HUES6 (cell line): ENCODE results near the gene PLCH2.

ENCODE experiments used
- H3K27ac ChIP-seq: 2 replicates; pipeline ENCODE4 v1.7.0; 2013; ENCODE audit warnings: low read depth, mild to moderate bottlenecking, low read length, inconsistent platforms
- H3K27me3 ChIP-seq: 2 replicates; pipeline ENCODE4 v1.6.1; 2013; ENCODE audit warnings: low read length; ENCODE audit not compliant: control insufficient read depth, insufficient read depth
- H3K36me3 ChIP-seq: 2 replicates; pipeline ENCODE4 v1.6.1; 2013; ENCODE audit warnings: low read length; ENCODE audit not compliant: control insufficient read depth, insufficient read depth
- H3K4me1 ChIP-seq: 2 replicates; pipeline ENCODE4 v1.6.1; 2013; ENCODE audit warnings: low read length; ENCODE audit not compliant: control insufficient read depth, insufficient read depth
- H3K4me3 ChIP-seq: 2 replicates; pipeline ENCODE4 v1.5.1; 2013; ENCODE audit warnings: low read depth, low read length
- H3K9ac ChIP-seq: one replicate; pipeline ENCODE4 v1.6.1; 2013; ENCODE audit warnings: mild to moderate bottlenecking, low read length
- H3K9me3 ChIP-seq: 2 replicates; pipeline ENCODE4 v1.6.1; 2013; ENCODE audit warnings: low read depth, low read length; ENCODE audit not compliant: control insufficient read depth, insufficient read depth

Gene PLCH2

GRCh38 chr1:2498648-2499047, 22.6 kb downstream of the PLCH2 start:
- no peak overlapping the region for H3K27ac ChIP-seq
- H3K36me3 ChIP-seq, result no peaks in the 10 kb centered on the region
- H3K9me3 ChIP-seq, result no peaks in the 10 kb centered on the region
- H3K4me3 ChIP-seq, result no peak overlapping the region
- peaks cover 4% of the 10 kb centered on the region; the same call in 1 of the 2 replicates for H3K27me3 ChIP-seq
- H3K9ac ChIP-seq, result no peak overlapping the region
- H3K4me1 ChIP-seq, result no peaks in the 10 kb centered on the region

DNA sequence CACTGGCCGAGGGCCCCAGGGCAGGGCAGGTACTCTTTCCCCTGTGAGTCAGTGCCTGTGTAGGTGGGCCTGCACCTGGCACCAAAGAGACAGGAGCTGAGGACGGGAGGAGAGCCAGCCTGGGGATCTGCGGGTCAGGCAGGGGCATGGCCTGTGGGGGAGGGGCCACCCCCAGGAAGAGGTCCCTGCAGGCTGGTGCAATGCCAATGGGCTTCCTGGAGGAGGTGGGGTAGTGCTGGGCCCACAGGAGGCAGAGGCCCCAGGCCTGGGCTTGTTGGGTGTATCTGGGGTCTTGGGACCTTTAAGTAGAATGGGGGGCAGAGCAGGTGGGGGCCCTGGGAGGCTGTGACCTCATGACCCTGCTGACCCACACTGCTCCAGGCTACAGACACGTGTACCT, 23.2 kb downstream of the PLCH2 start:
- H3K9me3 ChIP-seq, result no peaks in the 10 kb centered on the region
- no peak overlapping the region for H3K4me3 ChIP-seq
- no peak overlapping the region for H3K27ac ChIP-seq
- no peak overlapping the region for H3K9ac ChIP-seq
- H3K36me3 ChIP-seq, result no peaks in the 10 kb centered on the region
- H3K27me3 ChIP-seq, result peaks cover 4% of the 10 kb centered on the region; the same call in 1 of the 2 replicates
- no peaks in the 10 kb centered on the region for H3K4me1 ChIP-seq

DNA sequence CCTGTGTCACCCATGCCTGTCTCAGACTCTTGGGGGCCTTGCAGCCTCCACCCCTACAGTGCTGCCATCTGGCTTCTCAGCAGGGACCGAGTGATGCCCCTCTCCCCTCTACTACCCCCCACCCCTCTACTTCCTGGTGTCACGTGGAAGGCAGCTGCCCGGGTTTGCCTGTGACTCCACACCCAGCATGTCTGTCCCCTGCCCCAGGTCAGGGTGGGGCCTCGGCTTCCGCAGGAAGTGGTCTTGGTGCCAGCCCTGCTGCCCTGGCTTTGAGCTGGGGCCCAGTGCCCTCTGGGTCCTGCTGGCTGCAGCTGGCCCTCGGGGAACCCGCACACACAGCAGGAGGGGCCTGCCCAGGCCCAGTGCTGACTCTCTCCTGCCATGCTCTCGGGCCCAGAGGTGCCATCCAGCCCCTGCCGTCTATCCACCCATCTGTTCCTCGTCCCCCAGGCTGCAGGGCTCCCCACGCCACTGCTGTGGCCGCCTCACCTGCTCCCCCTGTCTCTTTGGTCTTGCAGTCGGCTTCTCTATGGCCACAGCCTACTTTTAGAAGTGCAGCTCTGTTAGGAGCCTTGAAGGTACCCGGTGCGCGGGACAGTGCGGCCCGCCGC, 24.0 kb downstream of the PLCH2 start:
- Histone ChIP-seq H3K4me1 (no peaks in the 10 kb centered on the region), H3K27me3 (peaks cover 4% of the 10 kb centered on the region; the same call in 1 of the 2 replicates), H3K9me3 (no peaks in the 10 kb centered on the region), H3K36me3 (no peaks in the 10 kb centered on the region), H3K4me3 (no peak overlapping the region), H3K9ac (no peak overlapping the region), H3K27ac (no peak overlapping the region)

DNA sequence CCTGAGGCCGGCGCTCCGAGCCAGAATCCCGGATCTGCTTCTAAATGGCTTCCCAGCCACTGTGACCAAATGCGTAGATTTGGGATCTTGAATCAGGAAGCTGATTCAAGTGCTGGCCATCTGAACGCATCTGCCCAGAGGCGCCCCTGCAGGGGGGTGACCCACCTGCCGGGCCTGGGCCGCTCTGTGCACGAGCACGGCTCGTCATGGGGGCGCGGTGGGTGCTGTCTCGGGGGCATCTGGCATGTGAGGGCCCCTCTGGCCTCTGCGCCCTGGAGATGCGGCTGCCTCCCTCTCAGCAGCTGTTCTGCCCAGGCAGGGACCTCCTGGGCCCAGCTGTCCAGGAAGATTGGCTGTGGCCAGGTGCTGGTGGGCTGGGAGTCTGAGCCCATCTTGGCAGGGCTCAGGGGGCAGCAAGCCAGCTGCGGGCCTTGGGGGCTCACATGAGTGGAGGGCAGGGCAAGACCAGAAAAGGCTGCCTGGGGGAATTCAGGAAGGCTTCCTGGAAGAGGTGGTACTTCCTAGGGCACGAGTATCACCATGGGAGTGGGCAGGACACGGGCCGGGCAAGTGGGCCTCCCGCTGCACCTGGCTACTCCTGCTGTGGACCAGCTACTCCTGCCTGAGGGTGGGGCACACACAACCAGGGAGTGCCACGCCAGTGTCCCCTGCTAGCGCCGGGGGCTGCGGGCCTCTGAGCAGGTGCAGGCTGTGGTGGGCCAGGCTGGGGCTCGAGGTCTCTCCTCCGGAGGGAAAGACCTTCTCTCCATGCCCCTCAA, 25.1 kb downstream of the PLCH2 start:
- Histone ChIP-seq H3K27ac (no peak overlapping the region), H3K27me3 (peaks cover 4% of the 10 kb centered on the region; the same call in 1 of the 2 replicates), H3K36me3 (no peaks in the 10 kb centered on the region), H3K9ac (no peak overlapping the region), H3K4me1 (no peaks in the 10 kb centered on the region), H3K9me3 (no peaks in the 10 kb centered on the region), H3K4me3 (no peak overlapping the region)

DNA sequence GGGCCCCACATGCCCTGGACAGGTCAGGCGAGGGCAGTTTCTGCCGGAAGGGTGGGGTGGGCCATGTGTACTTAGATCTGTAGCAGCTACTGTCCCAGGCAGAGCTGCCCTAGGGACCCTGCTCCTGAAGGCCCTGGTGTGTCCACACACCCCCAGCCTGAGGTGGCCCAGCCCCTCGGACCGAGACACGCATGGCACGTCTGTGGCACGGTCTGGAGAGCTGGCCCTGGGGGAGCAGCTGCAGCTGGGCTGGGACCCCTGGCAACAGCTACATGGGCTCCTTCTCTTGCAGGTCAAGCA, 25.7 kb downstream of the PLCH2 start:
- no peaks in the 10 kb centered on the region for H3K4me1 ChIP-seq
- no peak overlapping the region for H3K9ac ChIP-seq
- H3K4me3 ChIP-seq, result no peak overlapping the region

GRCh38 chr1:2502210-2502609, 26.1 kb downstream of the PLCH2 start:
- H3K27ac ChIP-seq, result no peak overlapping the region
- H3K9ac ChIP-seq, result no peak overlapping the region
- no peaks in the 10 kb centered on the region for H3K9me3 ChIP-seq
- no peaks in the 10 kb centered on the region for H3K36me3 ChIP-seq
- H3K4me3 ChIP-seq, result no peak overlapping the region
- peaks cover 3% of the 10 kb centered on the region; the same call in 1 of the 2 replicates for H3K27me3 ChIP-seq
- H3K4me1 ChIP-seq, result no peaks in the 10 kb centered on the region

More for the DNA sequence above, 25.7 kb downstream of the PLCH2 start:
- Histone ChIP-seq H3K27me3 (peaks cover 4% of the 10 kb centered on the region; the same call in 1 of the 2 replicates), H3K27ac (no peak overlapping the region), H3K9me3 (no peaks in the 10 kb centered on the region), H3K36me3 (no peaks in the 10 kb centered on the region)

DNA sequence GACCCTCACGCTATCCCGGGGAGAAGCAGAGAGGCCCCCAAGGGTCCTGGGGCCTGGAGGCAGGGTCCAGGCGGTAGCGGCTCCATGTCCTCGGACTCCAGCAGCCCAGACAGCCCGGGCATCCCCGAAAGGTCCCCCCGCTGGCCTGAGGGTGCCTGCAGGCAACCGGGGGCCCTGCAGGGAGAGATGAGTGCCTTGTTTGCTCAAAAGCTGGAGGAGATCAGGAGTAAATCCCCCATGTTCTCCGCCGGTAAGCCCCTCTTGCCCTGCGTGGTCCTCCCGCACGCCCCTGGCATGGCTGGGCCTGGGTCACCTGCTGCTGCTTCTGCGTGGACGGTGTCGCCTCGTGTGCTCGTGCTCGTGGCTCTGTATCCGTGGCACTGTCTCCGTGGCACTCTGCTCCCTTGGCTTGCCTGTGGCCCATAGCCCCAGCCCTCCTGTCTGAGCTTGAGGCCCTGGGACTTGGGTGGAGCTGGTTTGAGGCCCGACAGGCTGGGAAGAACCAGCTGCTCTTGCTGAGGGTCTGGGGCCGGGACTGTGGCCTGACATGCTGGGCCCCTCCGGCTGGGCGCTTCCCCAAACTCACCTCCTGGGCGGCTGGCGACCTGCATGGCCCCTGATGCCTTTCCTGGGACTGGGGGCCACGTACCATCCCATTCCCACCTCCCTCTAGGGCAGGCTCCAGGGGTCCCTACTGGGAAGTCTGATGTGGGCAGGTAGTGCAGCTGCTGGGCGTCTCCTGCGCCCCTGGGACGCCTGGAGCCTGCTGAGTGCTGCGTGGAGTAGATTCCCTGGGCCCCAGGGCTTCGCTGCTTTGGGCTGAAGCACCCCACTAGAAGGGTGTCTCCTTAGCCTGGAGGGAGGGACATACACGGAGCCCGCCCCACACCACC, 26.8 kb downstream of the PLCH2 start:
- H3K9me3 ChIP-seq, result no peaks in the 10 kb centered on the region
- H3K4me1 ChIP-seq, result no peaks in the 10 kb centered on the region
- no peaks in the 10 kb centered on the region for H3K27me3 ChIP-seq
- H3K36me3 ChIP-seq, result peaks cover 3% of the 10 kb centered on the region
- no peak overlapping the region for H3K27ac ChIP-seq
- no peak overlapping the region for H3K9ac ChIP-seq
- H3K4me3 ChIP-seq, result no peak overlapping the region

- Histone ChIP-seq H3K27me3 (no peaks in the 10 kb centered on the region), H3K27ac (no peak overlapping the region), H3K36me3 (peaks cover 9% of the 10 kb centered on the region), H3K9me3 (no peaks in the 10 kb centered on the region), H3K9ac (no peak overlapping the region), H3K4me1 (no peaks in the 10 kb centered on the region), H3K4me3 (no peak overlapping the region)
These were observed 27.6 kb downstream of the PLCH2 start for GRCh38 chr1:2503554-2504224.

- Histone ChIP-seq H3K4me1 (no peaks in the 10 kb centered on the region), H3K36me3 (peaks cover 16% of the 10 kb centered on the region), H3K9me3 (no peaks in the 10 kb centered on the region), H3K27ac (no peak overlapping the region), H3K9ac (no peak overlapping the region), H3K27me3 (no peaks in the 10 kb centered on the region), H3K4me3 (no peak overlapping the region)
These were observed 28.3 kb downstream of the PLCH2 start for GRCh38 chr1:2504225-2504948.

DNA sequence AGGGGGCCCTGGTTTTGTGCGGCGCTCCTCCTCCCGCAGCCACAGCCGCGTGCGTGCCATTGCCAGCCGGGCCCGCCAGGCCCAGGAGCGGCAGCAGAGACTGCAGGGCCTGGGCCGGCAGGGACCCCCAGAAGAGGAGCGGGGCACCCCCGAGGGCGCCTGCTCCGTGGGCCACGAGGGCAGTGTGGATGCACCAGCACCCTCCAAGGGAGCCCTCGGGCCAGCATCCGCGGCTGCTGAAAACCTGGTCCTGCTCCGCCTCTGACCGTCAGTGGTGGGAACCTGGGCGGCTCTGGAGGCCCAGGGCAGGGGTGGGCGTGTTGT, 28.8 kb downstream of the PLCH2 start:
- Histone ChIP-seq H3K4me1 (no peaks in the 10 kb centered on the region), H3K36me3 (peaks cover 21% of the 10 kb centered on the region), H3K4me3 (no peak overlapping the region), H3K27ac (no peak overlapping the region), H3K9me3 (no peaks in the 10 kb centered on the region), H3K27me3 (no peaks in the 10 kb centered on the region), H3K9ac (no peak overlapping the region)
